Measurements from ENCODE around the gene KRTAP4-2.
"Not testable (repeated sequence)": the region's sequence is repeated elsewhere in the genome, so short reads cannot be mapped to it uniquely, and the experiment has no call there.

Gene KRTAP4-2

DNA sequence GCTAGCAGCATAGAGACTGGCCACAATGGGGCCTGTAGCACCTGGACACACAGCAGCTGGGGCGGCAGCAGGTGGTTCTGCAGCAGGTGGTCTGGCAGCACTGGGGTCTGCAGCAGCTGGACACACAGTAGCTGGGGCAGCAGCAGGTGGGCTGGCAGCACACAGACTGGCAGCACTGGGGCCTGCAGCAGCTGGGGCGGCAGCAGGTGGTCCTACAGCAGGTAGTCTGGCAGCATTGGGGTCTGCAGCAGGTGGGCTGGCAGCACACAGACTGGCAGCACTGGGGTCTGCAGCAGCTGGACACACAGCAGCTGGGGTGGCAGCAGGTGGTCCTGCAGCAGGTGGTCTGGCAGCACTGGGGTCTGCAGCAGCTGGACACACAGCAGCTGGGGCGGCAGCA, 17.8 kb downstream of the KRTAP4-2 start:
- not testable (repeated sequence) for DNase-seq

DNA sequence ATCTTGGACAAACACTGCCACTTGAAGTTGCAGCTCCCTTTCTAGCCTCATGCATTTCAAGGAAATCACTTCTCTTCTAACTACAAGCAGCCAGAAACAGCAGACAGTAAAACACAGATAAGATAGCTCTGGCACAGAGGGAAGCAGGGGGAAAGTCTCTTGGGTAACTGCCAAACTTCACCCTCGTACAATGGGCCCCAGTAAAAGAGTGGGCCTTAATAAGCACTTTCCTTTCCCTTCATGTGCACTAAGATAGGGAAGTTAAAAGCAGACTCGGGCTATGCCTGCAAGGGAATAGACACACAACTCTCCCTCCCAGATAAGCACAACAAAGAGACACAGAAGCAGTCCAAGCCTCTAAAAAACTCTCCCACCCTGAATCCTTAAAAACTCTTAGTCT, 24.2 kb downstream of the KRTAP4-2 start:
- no peak for DNase-seq

DNA sequence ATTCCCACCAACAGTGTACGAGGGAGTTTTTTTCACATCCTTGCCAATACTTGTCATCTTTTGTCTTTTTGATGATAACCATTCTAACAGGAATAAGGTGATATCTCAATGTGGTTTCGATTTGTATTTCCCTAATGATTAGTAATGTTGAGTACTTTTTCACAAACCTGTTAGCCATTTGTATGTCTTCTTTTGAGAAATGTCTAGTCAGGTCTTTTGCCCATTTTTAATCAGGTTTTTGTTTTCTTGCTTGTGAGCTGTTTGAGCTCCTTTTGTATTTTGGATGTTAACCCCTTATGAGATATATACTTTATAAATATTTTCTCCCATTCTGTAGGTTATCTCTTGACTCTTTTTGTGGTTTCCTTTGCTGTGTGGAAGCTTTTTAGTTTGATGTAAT, 26.5 kb downstream of the KRTAP4-2 start:
- DNase-seq: no peak

DNA sequence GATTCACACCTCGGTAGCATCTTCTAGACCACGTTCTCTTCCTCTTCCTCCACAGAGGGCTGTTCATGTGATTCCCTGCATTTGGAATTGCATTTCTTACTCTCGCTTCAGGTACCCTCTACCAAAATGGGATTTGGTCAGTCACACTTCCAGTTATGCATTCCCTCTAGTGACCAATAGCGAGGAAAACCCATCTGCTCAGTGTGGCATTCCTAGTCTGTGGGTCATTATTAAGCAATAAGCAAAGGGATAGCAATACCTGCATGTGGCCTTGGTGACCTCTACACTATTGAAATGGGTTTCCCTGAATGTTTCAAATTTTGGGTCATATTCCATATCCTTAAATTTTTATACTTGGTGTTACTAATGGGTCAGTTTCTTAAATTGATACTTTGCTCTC, 28.0 kb downstream of the KRTAP4-2 start:
- no peak for DNase-seq

GRCh38 chr17:41149652-41149985, 28.4 kb downstream of the KRTAP4-2 start, which contains the start of gene KRTAP4-5:
Gene KRTAP4-5 (minus strand): TSS chr17:41149825. CDS start chr17:41149767, 58 bp downstream.
- no peak for DNase-seq

- DNase-seq: not testable (repeated sequence)
Observed at GRCh38 chr17:41148971-41149651, 28.9 kb downstream of the KRTAP4-2 start.

DNA sequence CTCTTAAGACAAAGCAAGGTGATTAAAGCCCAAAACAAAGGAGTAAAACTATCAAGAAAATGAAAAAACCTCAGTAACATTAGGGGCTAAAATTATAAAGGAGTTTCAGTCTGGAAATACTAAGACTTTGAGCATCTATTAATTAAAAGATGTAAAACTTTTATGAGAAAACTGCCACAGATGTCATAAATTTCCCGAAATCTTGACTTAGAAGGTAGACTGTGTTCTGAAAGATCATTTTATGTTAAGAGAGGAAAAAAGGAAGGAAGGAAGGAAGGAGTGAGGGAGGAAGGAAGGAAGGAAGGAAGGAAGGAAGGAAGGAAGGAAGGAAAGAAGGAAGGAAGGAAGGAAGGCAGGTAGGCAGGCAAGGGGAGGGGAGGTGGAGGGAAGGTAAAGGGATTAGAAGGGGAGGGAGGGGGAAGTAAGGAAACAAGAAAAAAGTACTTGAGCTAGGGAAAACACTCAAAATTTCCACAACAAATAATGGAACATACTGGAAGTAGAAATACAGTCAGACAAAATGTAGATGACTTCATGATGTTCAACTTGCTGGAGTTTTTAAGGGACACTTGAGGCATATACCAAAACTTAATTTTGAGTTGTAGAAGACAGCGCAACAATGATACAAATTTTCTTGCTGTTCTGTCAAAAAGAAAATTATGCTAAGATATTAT, 30.4 kb downstream of the KRTAP4-2 start:
- DNase-seq: no peak

GRCh38 chr17:41145261-41145660, 32.8 kb downstream of the KRTAP4-2 start:
- DNase-seq: no peak

DNA sequence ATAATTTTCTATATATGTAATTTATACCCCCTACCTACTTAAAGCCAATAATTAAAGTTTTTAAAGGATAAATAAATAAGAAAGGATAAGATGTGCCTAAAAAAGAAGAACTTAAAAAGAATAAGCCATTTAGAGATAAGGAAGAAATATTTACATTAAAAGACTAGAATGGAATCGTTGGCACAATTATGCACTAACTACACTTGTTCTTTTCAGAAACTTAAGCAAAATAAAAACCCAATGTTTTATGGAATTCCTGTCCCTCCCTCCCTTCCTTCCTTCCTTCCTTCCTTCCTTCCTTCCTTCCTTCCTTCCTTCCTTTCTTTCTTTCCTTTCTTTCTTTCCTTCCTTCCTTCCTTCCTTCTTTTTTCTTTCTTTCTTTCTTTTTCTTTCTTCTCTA, 33.2 kb downstream of the KRTAP4-2 start:
- DNase-seq: no peak

DNA sequence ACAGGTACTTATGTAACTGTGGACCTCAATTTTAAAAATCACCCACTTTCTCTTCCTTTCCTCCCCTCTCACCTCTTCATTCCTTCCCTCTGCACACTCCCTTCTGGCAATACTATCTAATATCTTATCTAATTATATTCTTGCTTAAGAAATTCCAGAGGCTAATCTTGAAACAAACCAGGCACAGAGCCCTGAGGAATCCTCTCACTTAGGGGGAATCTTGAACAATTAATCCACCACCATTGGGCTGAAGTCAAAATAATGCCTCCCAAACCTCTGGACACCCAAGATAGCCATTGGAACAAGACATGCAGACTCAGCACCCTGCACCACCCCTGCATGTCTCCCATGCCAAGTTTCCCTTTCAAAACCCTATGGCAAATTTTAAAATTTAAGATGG, 36.7 kb downstream of the KRTAP4-2 start:
- DNase-seq: no peak

- DNase-seq: no peak
Observed at GRCh38 chr17:41140360-41141131, 37.5 kb downstream of the KRTAP4-2 start, which contains the start of gene KRTAP4-6. Gene KRTAP4-6 (minus strand): TSS chr17:41140544. CDS start chr17:41140487, 57 bp downstream.

DNA sequence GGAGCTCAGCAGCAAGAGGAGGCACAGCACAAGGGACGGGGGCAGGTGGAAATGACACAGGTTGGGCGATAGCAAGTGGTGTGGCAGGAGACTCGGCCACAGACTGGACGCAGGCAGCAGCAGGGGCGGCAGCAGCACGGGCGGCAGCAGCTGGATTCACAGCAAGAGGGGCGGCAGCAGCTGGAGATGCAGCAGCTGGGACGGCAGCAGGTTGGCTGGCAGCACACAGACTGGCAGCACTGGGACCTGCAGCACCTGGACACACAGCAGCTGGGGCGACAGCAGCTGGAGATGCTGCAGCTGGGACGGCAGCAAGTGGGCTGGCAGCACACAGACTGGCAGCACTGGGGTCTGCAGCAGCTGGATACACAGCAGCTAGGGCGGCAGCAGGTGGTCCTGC, 38.2 kb downstream of the KRTAP4-2 start:
- not testable (repeated sequence) for DNase-seq

- no peak for DNase-seq
Observed at GRCh38 chr17:41133880-41134735, 43.9 kb downstream of the KRTAP4-2 start.

DNA sequence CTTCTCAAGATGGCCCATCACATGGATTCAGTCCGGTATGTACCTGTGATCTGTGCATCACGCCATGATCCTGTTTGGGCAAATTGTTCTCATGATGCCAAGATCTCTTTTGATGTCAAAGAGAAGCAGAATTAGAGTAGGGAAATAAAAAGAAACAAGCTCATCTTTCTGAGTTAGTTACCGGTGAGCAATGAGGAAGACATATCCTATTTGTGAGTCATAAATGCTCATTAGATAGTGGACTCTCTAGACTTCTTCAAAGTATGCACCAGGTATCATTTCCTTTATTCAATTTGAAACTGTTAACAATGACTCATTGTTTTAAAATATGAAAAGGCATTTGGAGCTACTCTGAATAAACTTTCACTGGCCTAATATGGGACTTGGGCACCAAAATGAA, 46.0 kb downstream of the KRTAP4-2 start:
- DNase-seq: no peak

Data from activated CD8-positive, alpha-beta memory T cell treated with anti-CD3 and anti-CD28 coated beads, Interleukin-2, amount 50 U/mL, for 4 hours (primary cell).